Spleen (tissue), 11 donors: ENCODE results near the gene IL36A. TPM values are rescaled to one million over a fixed set of nuclear protein-coding genes. Genes with fewer than 3 reads are reported as not detected.

Source experiments
- DNase-seq: peaks from one replicate; pipeline ENCODE4 v3.0.0-alpha.2; 2020
- H3K27ac ChIP-seq, 8 donors: fragments of 200-600 bp; sonication (generic) in 7 of 8; 1 replicate in 4 of 8; 2 replicates in 4 of 8; pipeline versions ENCODE4 v1.5.0 to v1.8.0; 2016 to 2021; ENCODE audit warnings: inconsistent platforms in 4 of 8, mild to moderate bottlenecking in 4 of 8, moderate library complexity in 1 of 8
- H3K27me3 ChIP-seq, 7 donors: fragments of 200-600 bp; sonication (generic) in 6 of 7; replicated peaks in 1 of 7; 1 replicate in 4 of 7; 2 replicates in 3 of 7; pipeline versions ENCODE4 v1.5.0 to v1.8.0; 2016 to 2021; ENCODE audit warnings: inconsistent platforms in 3 of 7, mild to moderate bottlenecking in 1 of 7
- H3K36me3 ChIP-seq, 6 donors: fragments of 200-600 bp; sonication (generic) in 5 of 6; 1 replicate in 4 of 6; 2 replicates in 2 of 6; pipeline versions ENCODE4 v1.5.0 to v1.8.0; 2016 to 2021; ENCODE audit warnings: inconsistent platforms in 2 of 6
- H3K4me1 ChIP-seq, 6 donors: fragments of 200-600 bp; sonication (generic) in 5 of 6; 1 replicate in 3 of 6; 2 replicates in 3 of 6; pipeline versions ENCODE4 v1.5.0 to v1.8.0; 2016 to 2021; ENCODE audit warnings: inconsistent platforms in 3 of 6
- H3K4me3 ChIP-seq, 8 donors: fragments of 200-600 bp; sonication (generic) in 7 of 8; 1 replicate in 4 of 8; 2 replicates in 4 of 8; pipeline versions ENCODE4 v1.5.0 to v1.8.0; 2016 to 2021; ENCODE audit warnings: inconsistent platforms in 4 of 8, mild to moderate bottlenecking in 4 of 8, moderate library complexity in 2 of 8
- H3K9me3 ChIP-seq, 8 donors: fragments of 200-600 bp; sonication (generic) in 7 of 8; 1 replicate in 4 of 8; 2 replicates in 4 of 8; pipeline versions ENCODE4 v1.5.0 to v1.8.0; 2016 to 2021; ENCODE audit warnings: inconsistent platforms in 4 of 8
- POLR2A ChIP-seq, 3 donors: fragments of 450-650 bp; IDR thresholded peaks; one replicate each; pipeline ENCODE4 v1.5.1; 2017; ENCODE audit warnings: antibody characterized with exemption in 3 of 3, mild to moderate bottlenecking in 1 of 3
- POLR2AphosphoS5 ChIP-seq, 3 donors: sonication (generic); formaldehyde crosslinking; IDR thresholded peaks; one replicate each; pipeline ENCODE4 v1.5.1; 2017; ENCODE audit warnings: antibody characterized with exemption in 3 of 3
- WGBS, 5 donors: extraction: QIAGEN DNeasy Blood & Tissue Kit in 3 of 5; methylation state at CpG; one replicate each; pipeline versions ENCODE4 v1.1.5 to v1.1.7; 2013 to 2018; 5-methylcytosine and 5-hydroxymethylcytosine counted together
- intact Hi-C: fragments of 100-400 bp; cut with DNase I; formaldehyde crosslinking; loops from one replicate; pipeline ENCODE4 v1.15.0; 2023; ENCODE audit warnings: low total_unique reads
- polyA plus RNA-seq, 3 donors: library from polyadenylated mRNA; stranded (reverse); fragments of 200-250 nt; gene quantifications; one replicate each; pipeline ENCODE4 v1.2.1, GENCODE V29; 2013
- total RNA-seq, 7 donors: library from RNA; depleted of rRNA in 3 of 7; stranded (reverse); fragments of >200 nt in 3 of 7; fragmentation: NEBNext Ultra II Directional in 4 of 7; extraction: Animal tissue kit (Norgen Biotek cat#: 25700) in 4 of 7; gene quantifications; one replicate each; pipeline versions ENCODE4 v1.1.0 to v1.2.1, GENCODE V29; 2016 to 2021
- TF ChIP-seq, protein P1 (sequence below), 11 experiments: fragments of 200-600 bp in 7 of 11; fragments of 450-650 bp in 4 of 11; sonication (generic) in 4 of 11; IDR thresholded peaks in 8 of 11; conservative IDR thresholded peaks in 3 of 11; 1 replicate in 7 of 11; 2 replicates in 4 of 11; pipeline versions ENCODE4 v1.4.0 to v1.8.0; 2016 to 2021; ENCODE audit warnings: antibody characterized with exemption in 11 of 11, inconsistent platforms in 4 of 11, mild to moderate bottlenecking in 1 of 11
- donor health status: healthy with polysubstance abuse.
- donor health status: DM: no; HTN: no; CAD: no; lungs with moderate emphysema.
- donor health status: DM: no; HTN: no; CAD: no.
- donor health status: Bipolar disorder and iron deficiency.
- donor health status: healthy.
- donor health status: DM: no; HTN: no; CAD: no.
- donor health status: DM: yes; HTN: yes; CAD: no.

Gene IL36A
- total and polyA plus RNA-seq, 10 donors, result 0.26 TPM; not detected in 9

DNA sequence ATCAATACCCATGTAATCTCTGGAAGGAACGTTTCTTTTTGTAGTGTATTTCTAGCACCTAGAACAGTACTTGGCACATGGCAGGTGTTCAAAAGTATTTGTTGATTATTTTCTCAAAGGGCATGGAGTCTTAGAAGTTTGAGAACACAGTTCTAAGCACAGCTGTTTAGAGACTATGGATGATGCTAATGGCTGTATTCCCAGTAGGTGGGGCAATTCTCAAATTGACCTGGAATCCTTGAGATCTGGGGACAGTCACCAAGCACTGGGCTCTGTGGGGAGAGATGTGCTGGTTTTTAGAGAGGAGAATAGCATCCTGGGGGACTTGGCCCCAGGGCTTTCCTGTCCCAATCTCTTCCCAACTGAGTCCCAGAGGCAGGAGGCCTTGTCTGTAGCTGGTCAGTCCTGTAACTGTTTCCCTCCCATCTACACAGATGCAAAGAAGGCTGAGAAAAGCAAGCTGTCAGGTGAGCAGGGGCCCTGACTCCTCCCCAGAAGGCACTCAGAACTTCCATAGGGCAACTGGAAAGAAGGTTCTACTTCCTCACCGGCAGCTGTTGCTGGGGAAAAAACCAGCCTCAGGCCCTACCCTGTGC lies 44.9 kb upstream of the IL36A start:
- Histone ChIP-seq H3K9me3 (no peaks in the 10 kb centered on the region), H3K36me3 (no peaks in the 10 kb centered on the region), H3K27me3 (peaks cover 0 to 10% (median 0%) of the 10 kb centered on the region in 7 donors), H3K27ac (no peak overlapping the region), H3K4me1 (no peaks in the 10 kb centered on the region), H3K4me3 (no peak overlapping the region)
- no peak for DNase-seq
- intact Hi-C loops, result no loop called here
- TF ChIP-seq POLR2A (IDR thresholded peaks at IDR 0.05) (no peak), POLR2AphosphoS5 (IDR thresholded peaks at IDR 0.05) (no peak)
- TF ChIP-seq, protein P1, sequence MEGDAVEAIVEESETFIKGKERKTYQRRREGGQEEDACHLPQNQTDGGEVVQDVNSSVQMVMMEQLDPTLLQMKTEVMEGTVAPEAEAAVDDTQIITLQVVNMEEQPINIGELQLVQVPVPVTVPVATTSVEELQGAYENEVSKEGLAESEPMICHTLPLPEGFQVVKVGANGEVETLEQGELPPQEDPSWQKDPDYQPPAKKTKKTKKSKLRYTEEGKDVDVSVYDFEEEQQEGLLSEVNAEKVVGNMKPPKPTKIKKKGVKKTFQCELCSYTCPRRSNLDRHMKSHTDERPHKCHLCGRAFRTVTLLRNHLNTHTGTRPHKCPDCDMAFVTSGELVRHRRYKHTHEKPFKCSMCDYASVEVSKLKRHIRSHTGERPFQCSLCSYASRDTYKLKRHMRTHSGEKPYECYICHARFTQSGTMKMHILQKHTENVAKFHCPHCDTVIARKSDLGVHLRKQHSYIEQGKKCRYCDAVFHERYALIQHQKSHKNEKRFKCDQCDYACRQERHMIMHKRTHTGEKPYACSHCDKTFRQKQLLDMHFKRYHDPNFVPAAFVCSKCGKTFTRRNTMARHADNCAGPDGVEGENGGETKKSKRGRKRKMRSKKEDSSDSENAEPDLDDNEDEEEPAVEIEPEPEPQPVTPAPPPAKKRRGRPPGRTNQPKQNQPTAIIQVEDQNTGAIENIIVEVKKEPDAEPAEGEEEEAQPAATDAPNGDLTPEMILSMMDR (IDR thresholded peaks at IDR 0.05 in 8 of 11, conservative IDR thresholded peaks at IDR 0.05 in 3 of 11), result no peak
- WGBS, 5 donors, result 50 to 83% (median 76%) methylated on average over 2 of the region's 2 CpGs

DNA sequence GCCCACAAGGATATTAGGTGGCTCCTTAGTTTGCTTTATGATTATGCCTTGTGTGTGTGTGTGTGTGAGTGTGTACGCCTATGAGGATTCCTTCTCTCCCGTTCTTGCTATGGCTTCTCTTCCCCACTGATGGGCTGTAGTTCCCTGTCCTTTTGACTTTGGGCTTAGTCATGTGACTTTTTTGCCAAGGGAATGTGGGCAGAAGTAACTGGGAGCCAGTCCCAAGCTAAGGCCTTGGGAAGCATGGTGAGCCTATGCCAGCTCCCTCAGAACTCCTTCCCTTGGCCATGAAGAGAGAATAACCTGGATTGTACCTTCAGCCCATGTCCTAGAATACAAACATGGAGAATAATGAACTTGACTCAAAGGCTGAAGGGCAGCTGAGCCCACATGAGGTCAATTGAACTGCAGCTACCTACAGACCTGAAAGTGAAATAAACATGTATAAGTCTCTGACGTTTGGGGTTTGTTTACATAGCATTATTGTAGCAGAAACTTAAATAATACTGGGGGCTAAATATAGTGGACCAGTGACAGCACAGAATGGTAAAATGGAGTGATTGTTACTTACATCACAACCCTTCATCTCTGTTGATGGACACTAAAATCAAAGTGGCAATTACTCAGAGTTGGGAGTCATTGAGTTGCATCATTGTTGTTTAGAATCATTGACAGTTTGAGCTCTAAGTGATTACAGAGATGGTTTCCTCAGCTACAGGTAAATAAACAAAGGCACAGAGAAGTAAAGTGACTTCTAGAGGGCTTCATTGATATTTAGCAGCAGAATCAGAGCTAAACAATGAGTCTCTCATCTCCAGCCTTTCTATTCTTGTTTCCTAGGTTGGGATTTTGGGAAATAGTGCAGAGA lies 42.7 kb upstream of the IL36A start:
- TF ChIP-seq POLR2AphosphoS5 (IDR thresholded peaks at IDR 0.05), result no peak
- TF ChIP-seq, protein P1 (IDR thresholded peaks at IDR 0.05 in 8 of 11, conservative IDR thresholded peaks at IDR 0.05 in 3 of 11), result no peak
- TF ChIP-seq POLR2A (IDR thresholded peaks at IDR 0.05), result no peak
- no peak for DNase-seq
- intact Hi-C loops, result no loop called here
- WGBS, 5 donors, result 83 to 86% (median 84%) methylated on average over 3 of the region's 3 CpGs
- Histone ChIP-seq H3K27ac (no peak overlapping the region), H3K27me3 (peaks cover 0 to 10% (median 0%) of the 10 kb centered on the region in 7 donors), H3K9me3 (no peaks in the 10 kb centered on the region), H3K36me3 (no peaks in the 10 kb centered on the region), H3K4me3 (no peak overlapping the region), H3K4me1 (no peaks in the 10 kb centered on the region)

- DNase-seq, result no peak
- 82 to 95% (median 90%) methylated on average over 2 of the region's 2 CpGs for WGBS, 5 donors
- Histone ChIP-seq H3K4me1 (no peaks in the 10 kb centered on the region), H3K9me3 (no peaks in the 10 kb centered on the region), H3K4me3 (no peak overlapping the region), H3K27me3 (no peaks in the 10 kb centered on the region), H3K36me3 (no peaks in the 10 kb centered on the region), H3K27ac (no peak overlapping the region)
- intact Hi-C loops, result no loop called here
- TF ChIP-seq, protein P1 (IDR thresholded peaks at IDR 0.05 in 8 of 11, conservative IDR thresholded peaks at IDR 0.05 in 3 of 11), result no peak
- no peak for TF ChIP-seq POLR2A (IDR thresholded peaks at IDR 0.05)
- TF ChIP-seq POLR2AphosphoS5 (IDR thresholded peaks at IDR 0.05), result no peak
Measured at GRCh38 chr2:112967023-112967422, 38.2 kb upstream of the IL36A start.

DNA sequence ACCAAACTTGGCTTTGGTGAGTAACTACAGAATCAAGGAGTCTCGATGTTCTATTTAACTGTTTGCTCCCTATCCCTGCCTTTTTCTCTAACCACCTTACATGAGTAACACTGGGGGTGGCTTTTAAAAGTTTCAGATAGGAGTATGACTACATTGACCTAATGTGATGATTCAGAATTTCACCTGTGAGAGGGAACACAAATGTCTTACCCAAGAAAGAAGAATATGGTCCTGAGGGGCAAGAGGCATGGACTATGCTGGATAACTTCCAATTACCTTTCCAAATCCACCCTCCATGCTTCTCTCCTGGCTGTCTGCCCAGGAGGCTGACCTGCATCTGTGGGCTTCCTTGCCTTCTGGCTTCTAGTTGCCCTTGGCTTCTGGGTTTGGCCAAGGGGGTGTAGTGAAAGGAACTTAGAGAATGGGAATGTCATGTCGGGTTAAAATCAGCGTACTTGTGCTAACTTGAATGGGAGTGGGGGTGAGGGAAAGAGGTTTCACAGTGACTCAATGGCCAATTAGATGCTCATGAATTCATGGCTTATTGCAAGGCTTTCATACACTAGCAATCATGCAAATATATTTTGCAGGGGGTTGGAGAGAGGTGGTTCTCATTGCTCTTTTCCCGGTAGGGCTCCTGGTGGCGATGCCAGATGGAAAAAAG lies 32.7 kb upstream of the IL36A start:
- no peak overlapping the region for H3K4me3 ChIP-seq
- TF ChIP-seq POLR2A (IDR thresholded peaks at IDR 0.05) (no peak), POLR2AphosphoS5 (IDR thresholded peaks at IDR 0.05) (no peak)
- TF ChIP-seq, protein P1 (IDR thresholded peaks at IDR 0.05 in 8 of 11, conservative IDR thresholded peaks at IDR 0.05 in 3 of 11), result no peak
- H3K9me3 ChIP-seq, result no peaks in the 10 kb centered on the region
- WGBS, 5 donors, result 87 to 97% (median 93%) methylated on average over 5 of the region's 5 CpGs
- no peaks in the 10 kb centered on the region for H3K4me1 ChIP-seq
- intact Hi-C loops, result no loop called here
- no peak for DNase-seq
- H3K27me3 ChIP-seq, result peaks cover 0 to 11% (median 0%) of the 10 kb centered on the region in 7 donors
- no peak overlapping the region for H3K27ac ChIP-seq
- H3K36me3 ChIP-seq, result no peaks in the 10 kb centered on the region
